GM21367 (cell line): ENCODE measurements around the gene USP9X.
"Not testable (repeated sequence)": the region's sequence is repeated elsewhere in the genome, so short reads cannot be mapped to it uniquely, and the experiment has no call there.

Experiments used
- ATAC-seq: cut with Tn5 transposase; IDR thresholded peaks from one replicate; pipeline ENCODE4 v1.9.1; 2021; ENCODE audit not compliant: unreplicated experiment

The USP9X gene

DNA sequence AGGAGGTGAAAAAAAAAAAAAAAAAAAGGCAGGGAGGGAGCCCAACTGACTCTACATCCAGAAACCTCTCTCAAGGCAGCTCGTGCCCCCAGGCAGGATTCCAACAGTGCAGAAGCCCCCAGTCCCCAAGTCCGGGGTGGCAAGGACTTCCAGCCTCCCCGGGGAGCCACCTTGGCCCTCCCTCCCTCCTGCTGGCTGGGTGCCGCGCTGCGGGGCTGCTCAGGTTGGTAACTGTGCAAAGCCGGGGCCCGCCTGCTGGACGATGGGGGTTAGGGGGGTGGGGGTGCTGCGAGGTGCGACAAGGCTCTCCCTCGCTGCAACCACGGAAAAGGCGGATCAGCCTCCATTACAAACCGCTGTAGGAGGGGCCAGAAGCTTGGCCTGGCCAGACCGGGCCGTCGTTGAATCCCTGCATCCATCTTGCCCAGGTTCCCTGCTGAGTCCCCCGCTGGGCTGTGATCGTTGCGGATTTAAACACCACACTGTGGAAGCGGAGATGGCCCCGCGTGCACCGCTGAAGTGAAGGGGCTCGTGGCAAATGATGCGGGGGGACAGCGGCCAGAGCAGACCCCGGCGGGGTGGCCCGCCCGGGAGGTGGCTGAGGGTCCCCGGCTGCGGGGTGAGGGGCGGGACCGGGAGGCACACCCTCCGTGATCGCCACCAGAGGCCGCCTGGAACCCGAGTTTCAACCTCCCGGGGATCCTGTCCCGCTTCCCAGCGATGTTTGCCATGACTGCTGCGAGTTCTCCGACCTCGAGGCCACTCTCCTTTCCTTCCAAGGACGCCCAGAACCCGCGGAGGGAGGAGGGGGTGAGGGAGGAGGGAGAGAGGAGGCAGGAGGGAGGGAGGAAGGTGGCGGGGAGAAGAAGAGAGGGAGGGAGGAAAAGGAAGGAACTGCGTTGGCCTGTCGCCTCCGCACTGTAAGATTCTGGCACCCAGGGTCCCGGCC lies 190.7 kb downstream of the USP9X start:
- no peak for ATAC-seq

DNA sequence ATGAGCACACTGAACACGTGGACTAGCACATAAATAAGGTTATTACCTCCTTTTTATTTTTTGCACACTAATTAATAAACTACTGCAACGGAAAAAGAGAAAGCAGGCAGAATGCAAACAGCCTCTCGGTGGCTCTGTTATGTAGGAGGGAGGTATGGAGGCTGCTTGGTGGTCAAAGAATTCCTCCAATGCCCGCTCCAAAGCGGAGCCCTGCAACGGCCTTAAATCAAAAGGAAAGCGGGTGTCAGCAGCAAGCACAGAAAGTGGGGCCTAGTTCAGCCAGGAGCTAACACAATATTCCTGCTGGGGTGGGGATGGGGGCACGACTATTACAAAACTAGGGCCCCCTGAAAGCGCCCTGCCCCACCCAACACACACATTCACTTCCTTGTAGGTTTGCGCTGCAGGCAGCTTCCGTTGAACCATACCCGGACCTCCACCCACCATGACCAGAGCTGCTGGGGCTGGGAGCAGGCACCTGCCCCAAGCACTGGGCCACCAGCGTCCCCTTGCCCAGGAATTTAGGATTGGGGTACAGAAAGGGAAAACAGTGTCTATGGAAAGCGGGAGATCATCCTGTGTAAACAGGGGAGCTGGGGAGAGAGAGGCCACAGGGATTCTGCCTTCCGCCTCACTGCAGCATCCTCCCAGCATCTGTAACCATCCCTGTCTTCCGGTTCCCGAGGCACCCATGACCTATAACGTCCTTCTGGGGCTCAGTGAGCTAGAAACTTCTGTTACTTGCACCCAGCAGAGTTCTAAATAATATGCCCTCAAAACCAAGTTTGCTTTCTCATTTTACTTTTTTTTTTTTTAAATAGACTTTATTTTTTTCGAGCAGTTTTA lies 191.6 kb downstream of the USP9X start:
- ATAC-seq = no peak

DNA sequence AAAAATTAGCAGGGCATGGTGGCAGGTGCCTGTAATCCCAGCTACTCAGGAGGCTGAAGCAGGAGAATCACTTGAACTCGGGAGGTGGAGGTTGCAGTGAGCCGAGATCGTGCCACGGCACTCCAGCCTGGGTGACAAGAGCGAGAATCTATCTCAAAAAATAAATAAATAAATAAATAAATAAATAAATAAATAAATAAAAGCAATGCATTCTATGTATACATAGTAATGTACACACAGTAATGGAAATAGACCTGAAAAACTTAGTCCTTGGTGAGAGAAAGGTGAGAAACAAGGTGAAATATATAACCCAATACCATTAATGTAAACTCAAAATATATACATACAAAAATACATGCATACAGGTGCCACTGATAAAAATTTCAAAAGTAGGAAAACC lies 197.1 kb downstream of the USP9X start:
- ATAC-seq = not testable (repeated sequence)

DNA sequence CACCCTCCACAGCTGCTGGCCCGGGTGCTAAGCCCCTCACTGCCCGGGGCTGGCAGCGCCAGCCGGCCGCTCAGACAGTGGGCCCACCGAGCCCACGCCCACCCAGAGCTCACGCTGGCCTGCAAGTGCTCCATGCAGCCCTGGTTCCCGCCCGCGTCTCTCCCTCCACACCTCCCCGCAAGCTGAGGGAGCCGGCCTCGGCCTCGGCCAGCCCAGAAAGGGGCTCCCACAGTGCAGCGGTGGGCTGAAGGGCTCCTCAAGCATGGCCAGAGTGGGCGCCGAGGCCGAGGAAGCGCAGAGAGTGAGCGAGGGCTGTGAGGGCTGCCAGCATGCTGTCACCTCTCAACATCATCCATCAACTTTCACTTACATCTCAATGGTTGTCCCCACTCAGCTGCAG lies 200.7 kb downstream of the USP9X start:
- not testable (repeated sequence) for ATAC-seq
